Peyer's patch (tissue), 4 donors: ENCODE measurements around the gene OR2T2.
"Not testable (repeated sequence)": the region's sequence is repeated elsewhere in the genome, so short reads cannot be mapped to it uniquely, and the experiment has no call there.

Experiments
- POLR2A ChIP-seq, 2 donors: fragments of 450-650 bp; IDR thresholded peaks; one replicate each; pipeline ENCODE4 v1.5.1; 2017; ENCODE audit warnings: antibody characterized with exemption in 2 of 2, mild to moderate bottlenecking in 2 of 2, moderate library complexity in 2 of 2
- TF ChIP-seq, protein P1 (sequence below), 6 experiments: fragments of 450-650 bp in 4 of 6; fragments of 200-600 bp in 2 of 6; sonication (generic) in 1 of 6; IDR thresholded peaks; one replicate each; pipeline ENCODE4 v1.5.1; 2017 to 2019; ENCODE audit warnings: antibody characterized with exemption in 6 of 6, mild to moderate bottlenecking in 3 of 6, moderate library complexity in 1 of 6

GRCh38 chr1:248431683-248432082 lies 13.8 kb upstream of the OR2T2 start:
- not testable (repeated sequence) for TF ChIP-seq POLR2A (IDR thresholded peaks at IDR 0.05)
- TF ChIP-seq, protein P1, sequence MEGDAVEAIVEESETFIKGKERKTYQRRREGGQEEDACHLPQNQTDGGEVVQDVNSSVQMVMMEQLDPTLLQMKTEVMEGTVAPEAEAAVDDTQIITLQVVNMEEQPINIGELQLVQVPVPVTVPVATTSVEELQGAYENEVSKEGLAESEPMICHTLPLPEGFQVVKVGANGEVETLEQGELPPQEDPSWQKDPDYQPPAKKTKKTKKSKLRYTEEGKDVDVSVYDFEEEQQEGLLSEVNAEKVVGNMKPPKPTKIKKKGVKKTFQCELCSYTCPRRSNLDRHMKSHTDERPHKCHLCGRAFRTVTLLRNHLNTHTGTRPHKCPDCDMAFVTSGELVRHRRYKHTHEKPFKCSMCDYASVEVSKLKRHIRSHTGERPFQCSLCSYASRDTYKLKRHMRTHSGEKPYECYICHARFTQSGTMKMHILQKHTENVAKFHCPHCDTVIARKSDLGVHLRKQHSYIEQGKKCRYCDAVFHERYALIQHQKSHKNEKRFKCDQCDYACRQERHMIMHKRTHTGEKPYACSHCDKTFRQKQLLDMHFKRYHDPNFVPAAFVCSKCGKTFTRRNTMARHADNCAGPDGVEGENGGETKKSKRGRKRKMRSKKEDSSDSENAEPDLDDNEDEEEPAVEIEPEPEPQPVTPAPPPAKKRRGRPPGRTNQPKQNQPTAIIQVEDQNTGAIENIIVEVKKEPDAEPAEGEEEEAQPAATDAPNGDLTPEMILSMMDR (IDR thresholded peaks at IDR 0.05): not testable (repeated sequence)
